C1 segment of cervical spinal cord (tissue), 14 donors: ENCODE data around the gene CLASP1.
"Not testable (repeated sequence)": the region's sequence is repeated elsewhere in the genome, so short reads cannot be mapped to it uniquely, and the experiment has no call there.

Experiments used
- DNase-seq, 14 donors: peaks; one replicate each; lab custom pipeline; 2025; lab: John Stamatoyannopoulos, UW

CLASP1 gene

GRCh38 chr2:121617042-121617599 lies 32.1 kb downstream of the CLASP1 start:
- no peak for DNase-seq

DNA sequence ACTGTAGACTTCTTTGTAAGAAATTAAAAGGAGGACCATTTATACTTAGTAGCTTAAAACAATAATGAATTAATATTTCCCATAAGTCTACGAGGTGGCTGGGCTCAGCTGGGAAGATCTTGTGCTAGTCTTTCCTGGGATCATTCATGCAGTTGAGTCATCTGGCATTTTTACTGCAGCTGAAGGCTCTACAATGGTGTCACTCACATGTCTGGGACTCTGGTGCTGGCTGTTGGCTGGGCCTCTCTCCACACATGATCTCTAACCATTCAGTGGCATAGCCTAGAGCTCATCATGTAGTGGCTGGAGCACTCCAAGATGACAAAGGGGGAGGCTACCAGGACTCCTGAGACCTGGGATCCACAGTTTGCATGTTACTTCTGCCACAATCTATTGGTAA lies 35.5 kb downstream of the CLASP1 start:
- DNase-seq = no peak

DNA sequence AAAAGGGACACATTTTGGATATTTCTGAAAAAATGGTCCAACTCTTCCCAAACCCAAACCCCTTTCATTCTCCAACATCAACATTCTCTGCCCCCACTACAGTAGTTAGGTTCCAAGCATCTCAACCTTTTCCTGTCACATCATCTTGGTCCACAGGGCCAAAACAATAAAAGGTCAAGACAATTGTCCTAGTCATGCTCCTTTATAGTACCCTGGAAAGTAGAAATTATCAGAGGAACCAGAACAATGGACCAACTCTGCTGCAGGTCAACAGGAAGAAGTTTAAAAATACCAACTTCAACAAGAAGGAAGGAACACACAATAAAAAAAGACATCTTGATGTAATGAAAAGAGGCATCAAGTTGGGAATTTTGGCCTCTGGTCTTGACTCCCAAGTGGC lies 36.1 kb downstream of the CLASP1 start:
- no peak for DNase-seq

DNA sequence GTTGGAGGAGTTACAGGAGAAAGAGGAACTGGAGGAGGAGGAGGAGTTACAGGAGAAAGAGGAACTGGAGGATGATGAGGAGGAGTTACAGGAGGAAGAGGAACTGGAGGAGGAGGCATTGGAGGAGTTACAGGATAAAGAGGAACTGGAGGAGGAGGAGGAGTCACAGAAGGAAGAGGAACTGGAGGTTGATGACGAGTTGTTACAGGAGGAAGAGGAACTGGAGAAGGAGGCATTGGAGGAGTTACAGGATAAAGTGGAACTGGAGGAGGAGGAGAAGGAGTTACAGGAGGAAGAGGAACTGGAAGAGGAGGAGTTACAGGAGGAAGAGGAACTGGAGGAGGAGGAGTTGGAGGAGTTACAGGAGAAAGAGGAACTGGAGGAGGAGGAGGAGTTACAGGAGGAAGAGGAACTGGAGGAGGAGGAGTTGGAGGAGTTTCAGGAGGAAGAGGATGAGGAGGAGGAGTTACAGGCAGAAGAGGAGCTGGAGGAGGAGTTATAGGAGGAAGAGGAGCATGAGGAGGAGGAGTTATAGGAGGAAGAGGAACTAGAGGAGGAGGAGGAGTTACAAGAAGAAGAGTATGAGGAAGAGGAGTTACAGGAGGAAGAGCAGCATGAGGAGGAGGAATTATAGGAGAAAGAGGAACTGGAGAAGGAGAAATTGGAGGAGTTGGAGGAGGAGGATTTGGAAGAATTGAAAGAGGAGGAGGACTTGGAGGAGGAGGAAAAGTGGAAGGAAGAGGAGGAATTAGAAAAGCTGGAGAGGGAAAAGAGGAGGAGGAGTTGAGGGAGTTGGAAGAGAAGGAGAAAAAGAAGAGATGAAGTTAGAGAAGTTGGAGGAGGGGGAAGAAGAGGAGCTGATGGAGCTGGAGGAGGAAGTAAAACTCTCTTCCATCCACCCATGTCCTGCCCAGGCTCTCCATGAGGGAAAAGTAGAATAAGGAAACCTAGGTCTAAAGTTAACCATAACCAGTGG lies 37.2 kb downstream of the CLASP1 start:
- no peak for DNase-seq

- DNase-seq = not testable (repeated sequence)
Observed at GRCh38 chr2:121611048-121611649, 38.1 kb downstream of the CLASP1 start.

DNA sequence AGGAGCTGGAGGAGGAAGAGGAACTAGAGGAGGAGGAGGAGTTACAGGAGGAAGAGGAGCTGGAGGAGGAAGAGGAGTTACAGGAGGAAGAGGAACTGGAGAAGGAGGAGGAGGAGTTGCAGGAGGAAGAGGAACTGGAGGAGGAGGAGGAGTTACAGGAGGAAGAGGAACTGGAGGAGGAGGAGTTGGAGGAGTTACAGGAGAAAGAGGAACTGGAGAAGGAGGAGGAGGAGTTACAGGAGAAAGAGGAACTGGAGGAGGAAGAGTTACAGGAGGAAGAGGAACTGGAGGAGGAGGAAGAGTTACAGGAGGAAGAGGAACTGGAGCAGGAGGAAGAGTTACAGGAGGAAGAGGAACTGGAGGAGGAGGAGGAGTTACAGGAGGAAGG lies 38.8 kb downstream of the CLASP1 start:
- not testable (repeated sequence) for DNase-seq

GRCh38 chr2:121608967-121609366 lies 40.3 kb downstream of the CLASP1 start:
- DNase-seq = no peak

GRCh38 chr2:121608367-121608766 lies 40.9 kb downstream of the CLASP1 start:
- no peak for DNase-seq

DNA sequence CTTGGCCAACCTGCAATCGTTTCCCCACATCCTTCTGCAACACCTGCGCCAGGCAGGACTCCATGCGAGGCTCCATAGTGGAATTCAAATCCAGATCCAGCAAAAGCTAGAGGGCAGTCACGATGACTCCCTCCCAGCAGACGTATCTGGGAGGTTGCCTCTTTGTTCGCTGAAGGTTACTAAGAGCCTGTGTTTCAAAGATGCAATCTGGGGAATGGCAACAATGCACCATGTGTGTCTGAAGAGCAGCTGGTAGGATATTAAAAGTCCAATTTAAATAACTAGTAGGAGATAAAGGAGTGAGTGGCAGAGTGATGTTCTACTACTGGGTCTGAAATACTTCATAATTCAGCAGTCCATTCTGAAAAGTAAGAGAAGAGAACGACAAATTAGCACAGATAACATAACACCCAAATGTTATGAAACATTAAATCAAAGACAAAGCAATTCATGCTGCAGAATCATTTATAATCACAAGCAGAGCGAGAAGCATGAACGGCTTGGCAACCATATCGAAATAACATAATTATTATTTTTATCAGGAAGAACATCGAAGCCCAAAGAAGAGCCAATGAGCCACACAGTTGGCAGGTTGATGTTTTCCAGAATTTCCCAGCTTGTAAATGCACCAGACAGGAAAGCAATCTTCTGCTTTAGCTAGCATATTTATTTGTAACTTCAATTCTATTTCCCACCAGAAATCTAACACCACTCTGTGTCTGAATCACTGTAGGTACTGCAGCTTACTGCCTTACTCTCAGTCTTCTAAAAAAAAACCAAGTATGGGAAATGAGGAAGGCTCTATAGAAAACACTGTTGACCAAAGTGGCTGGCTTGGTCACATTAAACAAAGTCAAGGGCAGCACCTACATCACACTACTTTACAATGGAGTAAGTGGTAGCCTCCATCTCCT lies 43.2 kb downstream of the CLASP1 start:
- DNase-seq = no peak

GRCh38 chr2:121603185-121603584 lies 46.1 kb downstream of the CLASP1 start:
- no peak for DNase-seq

DNA sequence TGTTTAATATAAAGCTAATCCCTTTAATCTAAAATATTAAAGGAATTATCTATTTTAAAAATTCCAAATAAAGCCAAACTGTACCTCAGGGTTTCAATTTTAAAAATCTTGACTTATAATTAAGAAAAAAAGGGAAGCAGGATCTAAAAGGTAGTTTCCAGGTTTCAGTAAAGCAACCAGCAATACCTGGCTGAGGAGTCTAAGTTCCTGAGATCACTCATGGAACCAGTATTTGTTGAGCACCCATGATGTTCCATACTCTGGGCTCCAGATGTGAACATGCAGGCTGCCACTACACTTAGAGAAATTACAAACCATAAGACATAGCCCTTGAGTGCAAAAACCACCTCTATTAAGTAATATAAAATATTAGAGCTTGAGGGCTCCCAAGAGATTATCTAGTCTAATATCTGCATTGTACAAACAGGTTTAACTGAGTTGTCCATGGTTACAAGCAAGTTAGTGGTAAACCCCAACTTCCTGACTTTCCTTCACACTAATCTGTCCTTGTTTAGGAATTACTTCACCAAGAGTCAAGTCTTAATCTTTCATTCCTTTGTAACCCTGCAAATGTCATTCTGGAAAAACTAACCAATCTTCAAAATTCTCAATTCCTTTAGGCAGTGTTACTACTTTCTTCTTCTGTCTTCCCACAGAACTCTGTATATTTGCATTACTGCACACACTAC lies 49.2 kb downstream of the CLASP1 start:
- no peak for DNase-seq

- no peak for DNase-seq
Observed at GRCh38 chr2:121598087-121598486, 51.2 kb downstream of the CLASP1 start.

DNA sequence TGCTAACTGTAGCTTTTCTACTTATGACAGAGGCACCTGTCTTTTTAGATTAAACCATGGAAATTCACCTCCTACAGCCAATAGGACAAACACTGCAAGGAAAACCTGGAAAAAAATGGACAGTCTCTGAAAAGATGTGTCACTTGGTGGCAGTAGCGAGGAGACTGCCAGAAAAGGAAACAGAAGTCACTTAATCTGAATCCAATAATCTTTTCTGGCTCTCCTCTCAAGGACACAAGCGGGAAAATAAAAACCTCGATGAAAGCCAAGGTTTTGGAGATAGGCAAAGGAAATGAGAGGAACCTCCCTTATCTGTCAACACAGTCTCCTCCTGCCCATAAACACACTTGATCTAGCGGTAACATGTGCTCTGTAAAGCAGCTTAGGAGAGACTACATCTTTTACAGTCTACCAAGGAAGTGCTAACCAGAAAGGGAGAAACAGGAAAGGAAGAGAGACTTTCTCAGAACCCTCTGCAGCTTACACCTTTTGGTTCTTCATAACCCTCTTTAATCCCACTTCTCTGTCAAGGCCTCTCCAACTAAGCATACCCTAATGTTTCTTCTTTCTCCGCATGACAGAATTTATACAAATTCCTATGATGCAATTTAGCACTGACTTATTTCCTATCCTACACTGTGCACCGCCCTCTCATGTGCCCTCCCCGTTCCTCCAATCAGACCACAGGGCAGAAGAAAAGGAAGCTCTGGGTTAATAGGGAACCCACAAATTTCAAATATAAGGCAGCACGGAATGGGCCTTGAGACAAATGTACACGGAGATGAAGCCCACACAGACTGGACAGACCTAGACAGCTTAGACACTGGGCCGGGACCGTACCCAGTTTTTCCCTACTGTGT lies 52.8 kb downstream of the CLASP1 start:
- DNase-seq = peak in 4 of 14 donors; percentile 11 to 19 (median 14)

DNA sequence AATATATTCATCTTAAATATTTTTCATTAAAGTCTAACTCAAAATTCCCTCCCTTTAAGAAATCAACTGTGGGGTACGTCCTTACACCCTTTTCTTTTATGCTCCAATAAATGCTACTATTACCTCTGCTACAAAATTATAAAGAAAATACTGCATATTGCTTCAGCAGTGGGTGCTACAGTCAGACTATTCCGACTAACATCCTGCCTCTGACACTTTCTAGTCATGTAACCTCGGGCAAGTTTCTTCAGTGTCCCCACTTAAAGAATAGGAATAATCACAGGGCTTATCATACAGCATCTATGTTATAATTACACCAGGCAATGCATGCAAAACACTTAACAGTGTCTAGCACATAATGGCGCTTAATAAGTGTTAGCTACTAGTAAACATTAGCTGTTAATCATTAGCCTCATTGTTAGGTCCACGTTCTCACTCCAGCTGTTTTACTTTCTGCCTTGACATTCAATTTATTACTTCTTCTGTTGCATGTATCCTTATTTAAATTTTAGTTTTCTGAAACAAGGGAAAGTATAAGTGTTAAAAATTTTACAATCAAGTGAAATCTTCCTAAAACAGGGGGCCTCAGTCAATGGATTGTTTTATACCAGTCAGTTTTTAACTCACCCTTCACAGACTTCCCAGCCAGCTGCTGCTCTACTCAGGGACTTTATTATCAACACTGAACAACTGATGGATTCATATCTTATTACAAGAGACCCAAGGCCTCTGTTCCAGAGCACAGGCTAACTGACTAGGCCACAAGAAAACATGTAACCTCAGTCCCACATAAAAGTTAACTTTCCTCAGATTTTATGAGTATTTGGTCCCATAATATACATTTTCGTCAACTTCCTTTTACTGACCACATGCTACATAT lies 54.0 kb downstream of the CLASP1 start:
- DNase-seq = no peak

DNA sequence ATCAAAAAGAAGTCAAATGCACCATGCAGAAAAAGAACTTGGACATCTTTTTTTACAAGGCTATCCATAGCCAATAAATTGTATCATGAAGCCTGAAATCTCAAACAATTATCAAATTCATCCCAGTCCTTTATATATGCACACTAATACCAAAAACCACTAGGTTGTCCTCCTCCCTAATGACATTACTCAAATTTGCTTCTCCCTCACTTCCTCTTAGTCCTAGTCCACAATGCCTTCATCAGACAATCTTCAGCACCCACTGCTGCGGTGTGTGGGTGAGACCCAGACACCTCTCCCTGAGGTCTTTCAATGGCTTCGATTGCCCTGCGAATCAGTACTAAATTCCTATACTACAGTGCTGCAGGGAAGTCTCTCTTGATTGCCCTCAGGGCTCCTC lies 58.1 kb downstream of the CLASP1 start:
- DNase-seq = no peak

GRCh38 chr2:121588357-121588756 lies 60.9 kb downstream of the CLASP1 start:
- no peak for DNase-seq

DNA sequence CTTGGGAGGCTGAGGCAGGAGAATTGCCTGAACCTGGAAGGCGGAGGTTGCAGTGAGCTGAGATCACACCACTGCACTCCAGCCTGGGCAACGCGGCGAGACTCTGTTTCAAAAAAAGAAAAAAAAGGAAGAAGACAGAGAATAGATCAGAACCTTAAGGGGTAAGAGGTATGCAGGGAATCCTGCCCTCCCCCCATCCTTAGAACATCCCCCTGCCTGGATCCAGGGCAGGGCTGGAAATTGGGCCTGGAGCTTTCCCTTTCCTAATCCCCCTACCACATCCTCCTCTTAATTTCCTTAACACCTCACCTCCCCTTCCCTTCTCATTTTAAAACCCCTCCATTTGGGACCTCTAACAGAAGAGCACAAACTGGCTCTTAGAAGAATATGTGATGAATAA lies 62.1 kb downstream of the CLASP1 start:
- no peak for DNase-seq

- DNase-seq = no peak
Observed at GRCh38 chr2:121584741-121585140, 64.5 kb downstream of the CLASP1 start.

- DNase-seq = no peak
Observed at GRCh38 chr2:121583555-121583954, 65.7 kb downstream of the CLASP1 start.
